SK-N-SH (cell line): ENCODE measurements around the gene ZNF317. TPM values are rescaled to one million over a fixed set of nuclear protein-coding genes. Genes with fewer than 3 reads are reported as not detected.

Experiments
- CTCF ChIA-PET: fragments of 300-600, 350-600 bp; formaldehyde crosslinking; extraction: SDS; loops from one replicate; lab custom pipeline; 2021; lab: Yijun Ruan, JAX
- POLR2A ChIA-PET: fragments of 350-600 bp; sonication (Branson Sonifier 250); formaldehyde crosslinking; extraction: SDS; loops from one replicate; lab custom pipeline; 2020; ENCODE audit warnings: antibody characterized with exemption, inconsistent platforms; lab: Yijun Ruan, JAX
- DNase-seq: peaks from one replicate; pipeline ENCODE4 v3.0.0; 2012
- H2AFZ ChIP-seq: fragments of 200-600 bp; sonication (generic); 2 replicates; pipeline ENCODE4 v1.8.1; 2016; ENCODE audit warnings: antibody characterized with exemption, mild to moderate bottlenecking, low read depth
- H3F3A ChIP-seq: fragments of 200-600 bp; sonication (generic); replicated peaks from 2 replicates; pipeline ENCODE3; 2016; ENCODE audit warnings: antibody characterized with exemption, mild to moderate bottlenecking; ENCODE audit not compliant: insufficient read depth
- H3K27ac ChIP-seq, 2 experiments: fragments of 200-500 bp in 1 of 2; fragments of 200-600 bp in 1 of 2; sonication (Bioruptor generic) in 1 of 2; sonication (generic), shearing (Covaris generic) in 1 of 2; 2 replicates each; pipeline versions ENCODE4 v1.5.1 to v1.6.1; 2014 to 2016; ENCODE audit warnings: low read depth in 2 of 2, inconsistent platforms in 1 of 2, low read length in 1 of 2, mild to moderate bottlenecking in 1 of 2, mixed read lengths in 1 of 2
- H3K27me3 ChIP-seq: fragments of 200-600 bp; sonication (generic), shearing (Covaris generic); 2 replicates; pipeline ENCODE4 v1.6.1; 2016; ENCODE audit warnings: mixed run types; ENCODE audit not compliant: insufficient read depth
- H3K36me3 ChIP-seq, 2 experiments: fragments of 200-500 bp in 1 of 2; fragments of 200-600 bp in 1 of 2; sonication (Bioruptor generic) in 1 of 2; sonication (generic) in 1 of 2; replicated peaks in 1 of 2; 2 replicates each; pipeline versions ENCODE3 to v1.5.1; 2014 to 2016; ENCODE audit warnings: low read length in 1 of 2, mild to moderate bottlenecking in 1 of 2; ENCODE audit not compliant: insufficient read depth in 2 of 2, control insufficient read depth in 1 of 2
- H3K4me1 ChIP-seq, 2 experiments: fragments of 200-500 bp in 1 of 2; fragments of 200-600 bp in 1 of 2; sonication (Bioruptor generic) in 1 of 2; sonication (generic), shearing (Covaris generic) in 1 of 2; 2 replicates each; pipeline versions ENCODE4 v1.5.1 to v1.6.1; 2014 to 2016; ENCODE audit warnings: low read depth in 1 of 2, low read length in 1 of 2, mixed run types in 1 of 2; ENCODE audit not compliant: insufficient read depth in 2 of 2, control insufficient read depth in 1 of 2
- H3K4me2 ChIP-seq: fragments of 200-600 bp; sonication (generic), shearing (Covaris generic); 2 replicates; pipeline ENCODE4 v1.6.1; 2017; ENCODE audit warnings: mixed run types
- H3K4me3 ChIP-seq, 2 experiments: fragments of 200-500 bp in 1 of 2; fragments of 200-600 bp in 1 of 2; sonication (Bioruptor generic) in 1 of 2; sonication (generic), shearing (Covaris generic) in 1 of 2; 2 replicates each; pipeline versions ENCODE4 v1.5.1 to v1.8.1; 2014 to 2016; ENCODE audit warnings: low read depth in 2 of 2, inconsistent platforms in 1 of 2, low read length in 1 of 2, mild to moderate bottlenecking in 1 of 2, mixed read lengths in 1 of 2, moderate library complexity in 1 of 2
- H3K79me2 ChIP-seq: fragments of 200-600 bp; sonication (generic); 2 replicates; pipeline ENCODE4 v1.8.1; 2017; ENCODE audit warnings: mild to moderate bottlenecking; ENCODE audit not compliant: insufficient read depth
- H3K9ac ChIP-seq: fragments of 200-600 bp; sonication (generic); 2 replicates; pipeline ENCODE4 v1.6.1; 2017; ENCODE audit warnings: mixed run types
- H3K9me2 ChIP-seq: fragments of 200-600 bp; sonication (generic); 2 replicates; pipeline ENCODE4 v1.6.1; 2017; ENCODE audit warnings: mixed run types
- H3K9me3 ChIP-seq: fragments of 200-600 bp; sonication (generic); 2 replicates; pipeline ENCODE4 v1.6.1; 2017; ENCODE audit warnings: mixed run types, mild to moderate bottlenecking, moderate library complexity
- H4K20me1 ChIP-seq: fragments of 200-600 bp; sonication (generic); 2 replicates; pipeline ENCODE4 v1.6.1; 2017; ENCODE audit warnings: mild to moderate bottlenecking, mixed run types; ENCODE audit not compliant: insufficient read depth
- CHD2 ChIP-seq: fragments of 150-350 bp; IDR thresholded peaks from 2 replicates; pipeline ENCODE4 v1.6.1; 2018; ENCODE audit warnings: low read length; ENCODE audit not compliant: partially characterized antibody
- CTCF ChIP-seq: fragments of 200-600 bp; sonication (generic); IDR thresholded peaks from 2 replicates; pipeline ENCODE4 v1.6.1; 2017; ENCODE audit warnings: antibody characterized with exemption, mild to moderate bottlenecking, moderate library complexity
- EZH2phosphoT487 ChIP-seq: fragments of 200-600 bp; sonication (generic); IDR thresholded peaks from 2 replicates; pipeline ENCODE4 v1.6.1; 2017; ENCODE audit warnings: low read depth, mixed run types, mild to moderate bottlenecking, antibody characterized with exemption, moderate library complexity, borderline replicate concordance
- FOSL2 ChIP-seq: IDR thresholded peaks from 2 replicates; pipeline ENCODE4 v1.4.0; 2012; ENCODE audit warnings: low read depth, mild to moderate bottlenecking, moderate library complexity, borderline replicate concordance
- FOXJ3 ChIP-seq: sonication (generic); formaldehyde crosslinking; IDR thresholded peaks from 2 replicates; pipeline ENCODE4 v1.5.1; 2020; ENCODE audit warnings: mild to moderate bottlenecking, missing genetic modification reagents
- GABPA ChIP-seq: IDR thresholded peaks from 2 replicates; pipeline ENCODE4 v1.4.0; 2012; ENCODE audit warnings: low read depth, mild to moderate bottlenecking
- GATA2 ChIP-seq: sonication (generic); formaldehyde crosslinking; IDR thresholded peaks from 2 replicates; pipeline ENCODE4 v1.5.0; 2020; ENCODE audit warnings: mild to moderate bottlenecking, missing genetic modification reagents
- JUND ChIP-seq: IDR thresholded peaks from 2 replicates; pipeline ENCODE4 v1.4.0; 2012
- MAX ChIP-seq: IDR thresholded peaks from 2 replicates; pipeline ENCODE4 v1.4.0; 2012; ENCODE audit warnings: low read depth
- MXI1 ChIP-seq: IDR thresholded peaks from 2 replicates; pipeline ENCODE4 v1.6.1; 2012; ENCODE audit warnings: mild to moderate bottlenecking, low read depth, low read length, improper control_type of control experiment
- NFIC ChIP-seq: IDR thresholded peaks from 2 replicates; pipeline ENCODE4 v1.4.0; 2012; ENCODE audit warnings: borderline replicate concordance
- NRF1 ChIP-seq: IDR thresholded peaks from 2 replicates; pipeline ENCODE4 v1.6.1; 2012; ENCODE audit warnings: low read depth, mild to moderate bottlenecking, low read length
- POLR2AphosphoS5 ChIP-seq: IDR thresholded peaks from 2 replicates; pipeline ENCODE4 v1.6.1; 2012; ENCODE audit warnings: low read depth, low read length
- RCOR1 ChIP-seq: fragments of 150-350 bp; IDR thresholded peaks from 2 replicates; pipeline ENCODE4 v1.6.1; 2017; ENCODE audit warnings: antibody characterized with exemption, low read length
- RFX5 ChIP-seq: IDR thresholded peaks from 2 replicates; pipeline ENCODE4 v1.6.1; 2012; ENCODE audit warnings: mild to moderate bottlenecking, improper control_type of control experiment, low read length
- RXRA ChIP-seq: IDR thresholded peaks from 2 replicates; pipeline ENCODE4 v1.4.0; 2012; ENCODE audit warnings: low read depth, mild to moderate bottlenecking, borderline replicate concordance
- SMC3 ChIP-seq: IDR thresholded peaks from 2 replicates; pipeline ENCODE4 v1.6.1; 2012; ENCODE audit warnings: low read depth, low read length, improper control_type of control experiment
- TCF12 ChIP-seq: IDR thresholded peaks from 2 replicates; pipeline ENCODE4 v1.4.0; 2012
- USF1 ChIP-seq: IDR thresholded peaks from 2 replicates; pipeline ENCODE4 v1.4.0; 2012; ENCODE audit warnings: low read depth, borderline replicate concordance
- YY1 ChIP-seq: IDR thresholded peaks from 2 replicates; pipeline ENCODE4 v1.4.0; 2012; ENCODE audit warnings: low read depth, mild to moderate bottlenecking
- ZBTB33 ChIP-seq: IDR thresholded peaks from 2 replicates; pipeline ENCODE4 v1.4.0; 2012; ENCODE audit warnings: low read depth, borderline replicate concordance
- WGBS: methylation state at CpG from one replicate; pipeline ENCODE4 v1.1.6; 2017; ENCODE audit warnings: low lambda C conversion rate; 5-methylcytosine and 5-hydroxymethylcytosine counted together
- polyA plus RNA-seq, 3 experiments: library from polyadenylated mRNA; depleted of rRNA; stranded (reverse); fragments of >200 nt; gene quantifications; 2 replicates each; pipeline ENCODE4 v1.2.3, GENCODE V29; 2012

ZNF317 gene
- polyA plus RNA-seq, 1 of the 3 experiments (the other 2 are of a cell fraction) = 16.0 TPM

- no peak overlapping the region for H3K9ac ChIP-seq
- CTCF ChIA-PET = interaction anchor here (1.1 to 1.2 kb wide), 2 partner anchors 19 to 46 kb away, joined by 3 to 4 read pairs; partner anchors contain the start of gene ZNF317
- TF ChIP-seq JUND (no peak), USF1 (no peak), MAX (no peak), EZH2phosphoT487 (no peak), NFIC (no peak), RFX5 (no peak), RXRA (no peak), GABPA (no peak), GATA2 (CRISPR knock-in tag) (no peak), RCOR1 (no peak), NRF1 (no peak), SMC3 (no peak), CHD2 (no peak)
- TF ChIP-seq, all 33 proteins: peak for 0
- Histone ChIP-seq H3K4me1 (no peaks in the 10 kb centered on the region), H3K9me2 (no peaks in the 10 kb centered on the region), H3K27ac (no peak overlapping the region), H3K79me2 (peaks cover 30% of the 10 kb centered on the region; the same call in 1 of the 2 replicates), H3K36me3 (peaks cover 77 to 93% of the 10 kb centered on the region in 2 experiments), H3K4me2 (no peak overlapping the region), H2AFZ (no peak overlapping the region), H4K20me1 (no peaks in the 10 kb centered on the region), H3K9me3 (no peaks in the 10 kb centered on the region), H3F3A (no peaks in the 10 kb centered on the region), H3K27me3 (no peaks in the 10 kb centered on the region), H3K4me3 (peak overlapping the region in 1 of 2 experiments; percentile 0; a peak in 1 of 4 replicates)
- 98% methylated on average over 13 of the region's 13 CpGs for WGBS
- POLR2A ChIA-PET = no interaction called here
- DNase-seq = no peak
Measured at GRCh38 chr19:9159891-9160290, 19.7 kb downstream of the ZNF317 start.

GRCh38 chr19:9161427-9161826 lies 21.2 kb downstream of the ZNF317 start:
- H3K79me2 ChIP-seq = peaks cover 14% of the 10 kb centered on the region; the same call in 1 of the 2 replicates
- ChIA-PET CTCF (no interaction called here), POLR2A (no interaction called here)
- H4K20me1 ChIP-seq = no peaks in the 10 kb centered on the region
- H3F3A ChIP-seq = no peaks in the 10 kb centered on the region
- no peak for DNase-seq
- TF ChIP-seq CTCF (no peak), NFIC (no peak), GATA2 (CRISPR knock-in tag) (no peak), TCF12 (no peak), FOXJ3 (no peak), YY1 (no peak), ZBTB33 (no peak), MXI1 (no peak), USF1 (no peak), FOSL2 (no peak), POLR2AphosphoS5 (no peak)
- peak overlapping the region in 1 of 2 experiments; percentile 10; a peak in 1 of 4 replicates for H3K4me3 ChIP-seq
- H3K27ac ChIP-seq = no peak overlapping the region
- H3K4me1 ChIP-seq = no peaks in the 10 kb centered on the region
- H3K36me3 ChIP-seq = peaks cover 68 to 87% of the 10 kb centered on the region in 2 experiments
- H2AFZ ChIP-seq = no peak overlapping the region
- no peaks in the 10 kb centered on the region for H3K9me3 ChIP-seq
- WGBS = 96% methylated on average over 12 of the region's 12 CpGs
- no peak overlapping the region for H3K9ac ChIP-seq
- no peak overlapping the region for H3K4me2 ChIP-seq
- no peaks in the 10 kb centered on the region for H3K9me2 ChIP-seq
- H3K27me3 ChIP-seq = no peaks in the 10 kb centered on the region
